Myocyte (in vitro differentiated cells): ENCODE measurements around the gene ARMC10. TPM values are rescaled to one million over a fixed set of nuclear protein-coding genes. Genes with fewer than 3 reads are reported as not detected.

Source experiments
- total RNA-seq: library from RNA; depleted of rRNA; stranded (reverse); fragments of >200 nt; gene quantifications from 2 replicates; pipeline ENCODE4 v1.2.3, GENCODE V29; 2014

The ARMC10 gene
- total RNA-seq, 1 donor from 2014 or later: 46.7 TPM

Other genes starting within 250 kb of the ARMC10 start
- gene LRRC17, start 162.1 kb upstream of the ARMC10 start, total RNA-seq: 533 and 907 TPM in 2 replicates
- 0.42 and 0.67 TPM in 2 replicates for gene FBXL13, start 344 bp upstream of the ARMC10 start, total RNA-seq
- 8.6 and 10.0 TPM in 2 replicates for gene NAPEPLD, start 74.0 kb downstream of the ARMC10 start, total RNA-seq
- 88.8 and 101 TPM in 2 replicates for gene PMPCB, start 222.3 kb downstream of the ARMC10 start, total RNA-seq